Ascending aorta (tissue), 2 donors: ENCODE results near the gene INTS6. TPM values are rescaled to one million over a fixed set of nuclear protein-coding genes. Genes with fewer than 3 reads are reported as not detected.

Experiments used
- DNase-seq, 2 donors: peaks; one replicate each; pipeline ENCODE4 v3.0.0-alpha.2; 2019; ENCODE audit warnings: low spot score in 2 of 2
- H3K27ac ChIP-seq, 2 donors: fragments of 200-600 bp; sonication (generic); one replicate each; pipeline ENCODE4 v1.5.1; 2016 to 2017; ENCODE audit warnings: mild to moderate bottlenecking in 1 of 2
- H3K27me3 ChIP-seq: fragments of 200-600 bp; sonication (generic); one replicate; pipeline ENCODE4 v1.5.1; 2017
- H3K36me3 ChIP-seq, 2 donors: fragments of 200-600 bp; sonication (generic); one replicate each; pipeline ENCODE4 v1.5.1; 2016
- H3K4me1 ChIP-seq, 2 donors: fragments of 200-600 bp; sonication (generic); one replicate each; pipeline ENCODE4 v1.5.1; 2016 to 2017; ENCODE audit warnings: mild to moderate bottlenecking in 1 of 2
- H3K4me3 ChIP-seq, 2 donors: fragments of 200-600 bp; sonication (generic); one replicate each; pipeline ENCODE4 v1.5.1; 2016 to 2017; ENCODE audit warnings: mild to moderate bottlenecking in 1 of 2
- H3K9me3 ChIP-seq, 2 donors: fragments of 200-600 bp; sonication (generic); one replicate each; pipeline ENCODE4 v1.5.1; 2016
- CTCF ChIP-seq, 3 experiments: fragments of 200-600 bp in 2 of 3; fragments of 450-650 bp in 1 of 3; sonication (generic) in 2 of 3; IDR thresholded peaks; one replicate each; pipeline ENCODE4 v1.5.1; 2016 to 2019; ENCODE audit warnings: antibody characterized with exemption in 3 of 3, mild to moderate bottlenecking in 1 of 3, moderate library complexity in 1 of 3
- intact Hi-C: fragments of 100-400 bp; cut with DNase I; formaldehyde crosslinking; loops from one replicate; pipeline ENCODE4 v1.15.1; 2023
- total RNA-seq: library from RNA; depleted of rRNA; stranded (reverse); fragments of >200 nt; gene quantifications from one replicate; pipeline ENCODE4 v1.1.0, GENCODE V29; 2016

The INTS6 gene
- total RNA-seq, 1 donor from 2014 or later: 43.5 TPM

- intact Hi-C loops: no loop called here
- Histone ChIP-seq H3K4me3 (no peak overlapping the region), H3K9me3 (no peaks in the 10 kb centered on the region), H3K27me3 (no peaks in the 10 kb centered on the region), H3K4me1 (no peaks in the 10 kb centered on the region), H3K36me3 (no peaks in the 10 kb centered on the region), H3K27ac (no peak overlapping the region)
- TF ChIP-seq CTCF (IDR thresholded peaks at IDR 0.05): no peak
- DNase-seq: no peak
These were observed 47.0 kb upstream of the INTS6 start for GRCh38 chr13:51499841-51500240.

GRCh38 chr13:51495316-51495715, 42.5 kb upstream of the INTS6 start:
- no peaks in the 10 kb centered on the region for H3K36me3 ChIP-seq
- intact Hi-C loops: no loop called here
- no peaks in the 10 kb centered on the region for H3K9me3 ChIP-seq
- no peak for DNase-seq
- no peaks in the 10 kb centered on the region for H3K4me1 ChIP-seq
- TF ChIP-seq CTCF (IDR thresholded peaks at IDR 0.05): no peak
- H3K27ac ChIP-seq: no peak overlapping the region
- no peak overlapping the region for H3K4me3 ChIP-seq
- no peaks in the 10 kb centered on the region for H3K27me3 ChIP-seq

GRCh38 chr13:51494156-51494555, 41.3 kb upstream of the INTS6 start:
- Histone ChIP-seq H3K4me1 (no peaks in the 10 kb centered on the region), H3K4me3 (no peak overlapping the region), H3K27ac (no peak overlapping the region), H3K36me3 (no peaks in the 10 kb centered on the region), H3K9me3 (no peaks in the 10 kb centered on the region), H3K27me3 (no peaks in the 10 kb centered on the region)
- no peak for TF ChIP-seq CTCF (IDR thresholded peaks at IDR 0.05)
- no peak for DNase-seq
- intact Hi-C loops: no loop called here

- H3K27me3 ChIP-seq: no peaks in the 10 kb centered on the region
- no peak overlapping the region for H3K27ac ChIP-seq
- H3K4me3 ChIP-seq: no peak overlapping the region
- no peak for TF ChIP-seq CTCF (IDR thresholded peaks at IDR 0.05)
- intact Hi-C loops: no loop called here
- DNase-seq: no peak
- H3K36me3 ChIP-seq: no peaks in the 10 kb centered on the region
- no peaks in the 10 kb centered on the region for H3K9me3 ChIP-seq
- no peaks in the 10 kb centered on the region for H3K4me1 ChIP-seq
These were observed 35.4 kb upstream of the INTS6 start for GRCh38 chr13:51488212-51488611.

GRCh38 chr13:51481656-51482055, 28.8 kb upstream of the INTS6 start:
- intact Hi-C loops: no loop called here
- Histone ChIP-seq H3K4me1 (no peaks in the 10 kb centered on the region), H3K27me3 (no peaks in the 10 kb centered on the region), H3K4me3 (no peak overlapping the region), H3K9me3 (no peaks in the 10 kb centered on the region), H3K36me3 (no peaks in the 10 kb centered on the region), H3K27ac (no peak overlapping the region)
- TF ChIP-seq CTCF (IDR thresholded peaks at IDR 0.05): no peak
- no peak for DNase-seq

GRCh38 chr13:51479199-51479523, 26.3 kb upstream of the INTS6 start:
- intact Hi-C loops: no loop called here
- H3K4me1 ChIP-seq: no peaks in the 10 kb centered on the region
- no peak overlapping the region for H3K4me3 ChIP-seq
- H3K36me3 ChIP-seq: no peaks in the 10 kb centered on the region
- no peak for TF ChIP-seq CTCF (IDR thresholded peaks at IDR 0.05)
- no peak for DNase-seq
- no peaks in the 10 kb centered on the region for H3K9me3 ChIP-seq
- H3K27me3 ChIP-seq: no peaks in the 10 kb centered on the region
- H3K27ac ChIP-seq: no peak overlapping the region
